Measurements from ENCODE around the gene ARRDC3. TPM values are rescaled to one million over a fixed set of nuclear protein-coding genes. Genes with fewer than 3 reads are reported as not detected.

Gene ARRDC3
- polyA plus RNA-seq, 1 donor from 2014 or later, result 297 TPM

GRCh38 chr5:91339063-91339705, 43.9 kb downstream of the ARRDC3 start:
- no peaks in the 10 kb centered on the region for H3K27me3 ChIP-seq (ENCODE audit: insufficient read depth, low read depth, low read length)
- TF ChIP-seq EZH2 (IDR thresholded peaks at IDR 0.05; ENCODE audit: borderline replicate concordance, insufficient read depth, low read length, poor library complexity, severe bottlenecking) (no peak), SMC3 (conservative IDR thresholded peaks at IDR 0.05; ENCODE audit: poor library complexity) (no peak), MXI1 (conservative IDR thresholded peaks at IDR 0.05; ENCODE audit: poor library complexity, severe bottlenecking) (no peak), TAF1 (IDR thresholded peaks at IDR 0.05; ENCODE audit: low read depth) (no peak), POLR2AphosphoS5 (IDR thresholded peaks at IDR 0.05) (no peak), RAD21 (conservative IDR thresholded peaks at IDR 0.05) (no peak), EP300 (conservative IDR thresholded peaks at IDR 0.05; ENCODE audit: poor library complexity, severe bottlenecking) (no peak)
- TF ChIP-seq, protein P1, sequence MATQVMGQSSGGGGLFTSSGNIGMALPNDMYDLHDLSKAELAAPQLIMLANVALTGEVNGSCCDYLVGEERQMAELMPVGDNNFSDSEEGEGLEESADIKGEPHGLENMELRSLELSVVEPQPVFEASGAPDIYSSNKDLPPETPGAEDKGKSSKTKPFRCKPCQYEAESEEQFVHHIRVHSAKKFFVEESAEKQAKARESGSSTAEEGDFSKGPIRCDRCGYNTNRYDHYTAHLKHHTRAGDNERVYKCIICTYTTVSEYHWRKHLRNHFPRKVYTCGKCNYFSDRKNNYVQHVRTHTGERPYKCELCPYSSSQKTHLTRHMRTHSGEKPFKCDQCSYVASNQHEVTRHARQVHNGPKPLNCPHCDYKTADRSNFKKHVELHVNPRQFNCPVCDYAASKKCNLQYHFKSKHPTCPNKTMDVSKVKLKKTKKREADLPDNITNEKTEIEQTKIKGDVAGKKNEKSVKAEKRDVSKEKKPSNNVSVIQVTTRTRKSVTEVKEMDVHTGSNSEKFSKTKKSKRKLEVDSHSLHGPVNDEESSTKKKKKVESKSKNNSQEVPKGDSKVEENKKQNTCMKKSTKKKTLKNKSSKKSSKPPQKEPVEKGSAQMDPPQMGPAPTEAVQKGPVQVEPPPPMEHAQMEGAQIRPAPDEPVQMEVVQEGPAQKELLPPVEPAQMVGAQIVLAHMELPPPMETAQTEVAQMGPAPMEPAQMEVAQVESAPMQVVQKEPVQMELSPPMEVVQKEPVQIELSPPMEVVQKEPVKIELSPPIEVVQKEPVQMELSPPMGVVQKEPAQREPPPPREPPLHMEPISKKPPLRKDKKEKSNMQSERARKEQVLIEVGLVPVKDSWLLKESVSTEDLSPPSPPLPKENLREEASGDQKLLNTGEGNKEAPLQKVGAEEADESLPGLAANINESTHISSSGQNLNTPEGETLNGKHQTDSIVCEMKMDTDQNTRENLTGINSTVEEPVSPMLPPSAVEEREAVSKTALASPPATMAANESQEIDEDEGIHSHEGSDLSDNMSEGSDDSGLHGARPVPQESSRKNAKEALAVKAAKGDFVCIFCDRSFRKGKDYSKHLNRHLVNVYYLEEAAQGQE (IDR thresholded peaks at IDR 0.05; ENCODE audit: borderline replicate concordance), result no peak
- TF ChIP-seq, protein P2, sequence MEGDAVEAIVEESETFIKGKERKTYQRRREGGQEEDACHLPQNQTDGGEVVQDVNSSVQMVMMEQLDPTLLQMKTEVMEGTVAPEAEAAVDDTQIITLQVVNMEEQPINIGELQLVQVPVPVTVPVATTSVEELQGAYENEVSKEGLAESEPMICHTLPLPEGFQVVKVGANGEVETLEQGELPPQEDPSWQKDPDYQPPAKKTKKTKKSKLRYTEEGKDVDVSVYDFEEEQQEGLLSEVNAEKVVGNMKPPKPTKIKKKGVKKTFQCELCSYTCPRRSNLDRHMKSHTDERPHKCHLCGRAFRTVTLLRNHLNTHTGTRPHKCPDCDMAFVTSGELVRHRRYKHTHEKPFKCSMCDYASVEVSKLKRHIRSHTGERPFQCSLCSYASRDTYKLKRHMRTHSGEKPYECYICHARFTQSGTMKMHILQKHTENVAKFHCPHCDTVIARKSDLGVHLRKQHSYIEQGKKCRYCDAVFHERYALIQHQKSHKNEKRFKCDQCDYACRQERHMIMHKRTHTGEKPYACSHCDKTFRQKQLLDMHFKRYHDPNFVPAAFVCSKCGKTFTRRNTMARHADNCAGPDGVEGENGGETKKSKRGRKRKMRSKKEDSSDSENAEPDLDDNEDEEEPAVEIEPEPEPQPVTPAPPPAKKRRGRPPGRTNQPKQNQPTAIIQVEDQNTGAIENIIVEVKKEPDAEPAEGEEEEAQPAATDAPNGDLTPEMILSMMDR (IDR thresholded peaks at IDR 0.05; ENCODE audit: poor library complexity, severe bottlenecking), result no peak
- no peaks in the 10 kb centered on the region for H3K79me2 ChIP-seq (replicated peaks; ENCODE audit: insufficient read depth, low read length)
- no peaks in the 10 kb centered on the region for H3F3A ChIP-seq (ENCODE audit: insufficient read depth, low read length, poor library complexity, severe bottlenecking)
- no peak overlapping the region for H3K27ac ChIP-seq (ENCODE audit: low read length)
- no peaks in the 10 kb centered on the region for H3K9me2 ChIP-seq (ENCODE audit: insufficient read depth, low read length)
- no peak overlapping the region for H3K9ac ChIP-seq (ENCODE audit: low read length)
- H2AFZ ChIP-seq (ENCODE audit: low read depth, low read length), result no peak overlapping the region
- no peaks in the 10 kb centered on the region for H4K20me1 ChIP-seq (ENCODE audit: insufficient read depth)
- H3K4me3 ChIP-seq (ENCODE audit: low read length), result no peak overlapping the region
- no peaks in the 10 kb centered on the region for H3K36me3 ChIP-seq (ENCODE audit: insufficient read depth, low read length)
- no peaks in the 10 kb centered on the region for H3K9me3 ChIP-seq (ENCODE audit: low read length)
- no peak overlapping the region for H3K4me2 ChIP-seq (ENCODE audit: low read length)

GRCh38 chr5:91332267-91333045, 50.7 kb downstream of the ARRDC3 start:
- TF ChIP-seq EZH2 (IDR thresholded peaks at IDR 0.05; ENCODE audit: borderline replicate concordance, insufficient read depth, low read length, poor library complexity, severe bottlenecking) (no peak), EP300 (conservative IDR thresholded peaks at IDR 0.05; ENCODE audit: poor library complexity, severe bottlenecking) (no peak)
- H3K79me2 ChIP-seq (replicated peaks; ENCODE audit: insufficient read depth, low read length), result no peaks in the 10 kb centered on the region
- no peak overlapping the region for H3K27ac ChIP-seq (ENCODE audit: low read length)
- H3K36me3 ChIP-seq (ENCODE audit: insufficient read depth, low read length), result no peaks in the 10 kb centered on the region
- no peaks in the 10 kb centered on the region for H3K9me3 ChIP-seq (ENCODE audit: low read length)
- H3F3A ChIP-seq (ENCODE audit: insufficient read depth, low read length, poor library complexity, severe bottlenecking), result no peaks in the 10 kb centered on the region
- no peak overlapping the region for H3K4me2 ChIP-seq (ENCODE audit: low read length)
- H3K9me2 ChIP-seq (ENCODE audit: insufficient read depth, low read length), result no peaks in the 10 kb centered on the region
- no peak overlapping the region for H3K4me3 ChIP-seq (ENCODE audit: low read length)
- H4K20me1 ChIP-seq (ENCODE audit: insufficient read depth), result no peaks in the 10 kb centered on the region
- no peak overlapping the region for H3K9ac ChIP-seq (ENCODE audit: low read length)
- H3K27me3 ChIP-seq (ENCODE audit: insufficient read depth, low read depth, low read length), result no peaks in the 10 kb centered on the region
- H2AFZ ChIP-seq (ENCODE audit: low read depth, low read length), result no peak overlapping the region

Measured in neural cell (in vitro differentiated cells).